ENCODE data around the gene ZNF768.

DNA sequence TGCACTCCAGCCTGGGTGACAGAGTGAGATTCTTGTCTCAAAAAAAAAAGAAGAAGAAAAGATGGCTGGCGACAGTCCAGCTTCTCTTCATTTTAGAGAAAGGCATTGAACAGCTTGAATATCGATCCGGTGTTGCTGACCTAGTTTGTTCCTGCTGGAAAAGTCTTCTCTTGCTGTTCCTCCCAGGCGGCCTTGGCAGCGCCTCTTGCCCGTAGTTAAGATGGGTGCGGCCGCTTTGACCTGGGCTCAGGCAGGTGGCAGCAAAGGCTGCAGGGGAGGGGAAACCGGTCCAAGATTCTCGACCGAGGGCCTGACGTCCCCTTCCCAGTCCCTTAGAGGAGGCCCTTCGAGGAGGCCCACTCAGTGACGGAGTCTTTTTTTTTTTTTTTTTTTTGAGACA, 35.7 kb upstream of the ZNF768 start:
- TF ChIP-seq, protein P1, sequence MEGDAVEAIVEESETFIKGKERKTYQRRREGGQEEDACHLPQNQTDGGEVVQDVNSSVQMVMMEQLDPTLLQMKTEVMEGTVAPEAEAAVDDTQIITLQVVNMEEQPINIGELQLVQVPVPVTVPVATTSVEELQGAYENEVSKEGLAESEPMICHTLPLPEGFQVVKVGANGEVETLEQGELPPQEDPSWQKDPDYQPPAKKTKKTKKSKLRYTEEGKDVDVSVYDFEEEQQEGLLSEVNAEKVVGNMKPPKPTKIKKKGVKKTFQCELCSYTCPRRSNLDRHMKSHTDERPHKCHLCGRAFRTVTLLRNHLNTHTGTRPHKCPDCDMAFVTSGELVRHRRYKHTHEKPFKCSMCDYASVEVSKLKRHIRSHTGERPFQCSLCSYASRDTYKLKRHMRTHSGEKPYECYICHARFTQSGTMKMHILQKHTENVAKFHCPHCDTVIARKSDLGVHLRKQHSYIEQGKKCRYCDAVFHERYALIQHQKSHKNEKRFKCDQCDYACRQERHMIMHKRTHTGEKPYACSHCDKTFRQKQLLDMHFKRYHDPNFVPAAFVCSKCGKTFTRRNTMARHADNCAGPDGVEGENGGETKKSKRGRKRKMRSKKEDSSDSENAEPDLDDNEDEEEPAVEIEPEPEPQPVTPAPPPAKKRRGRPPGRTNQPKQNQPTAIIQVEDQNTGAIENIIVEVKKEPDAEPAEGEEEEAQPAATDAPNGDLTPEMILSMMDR (conservative IDR thresholded peaks at IDR 0.05 in 1 of 2, IDR thresholded peaks at IDR 0.05 in 1 of 2; ENCODE audit: low read depth in 1 of 2, low read length in 2 of 2), result no peak
- TF ChIP-seq EZH2 (IDR thresholded peaks at IDR 0.05; ENCODE audit: low read length, missing control alignments), result no peak
